Measurements from ENCODE around the gene SMAD6.

The SMAD6 gene

DNA sequence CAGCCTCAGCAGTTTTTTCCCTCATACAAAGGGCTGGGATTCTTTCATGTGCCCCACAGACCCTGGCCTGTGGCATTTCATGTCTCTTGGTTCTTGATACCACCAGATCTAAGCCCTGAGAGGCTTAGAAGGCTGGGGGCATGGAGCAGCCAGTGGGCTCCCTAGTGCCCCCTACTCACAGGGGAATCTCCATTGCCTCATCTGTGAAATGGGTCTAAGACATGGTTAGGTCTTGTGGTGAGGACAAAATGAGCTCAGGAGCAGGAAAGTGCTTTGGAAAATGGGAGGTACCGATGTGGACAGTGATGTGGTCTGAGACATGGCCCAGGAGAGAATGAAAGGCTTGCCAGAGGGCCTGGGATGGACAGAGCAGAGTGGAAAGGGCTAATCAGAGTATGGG is 94.3 kb downstream of the SMAD6 start:
- DNase-seq (ENCODE audit: low spot score), result no peak

DNA sequence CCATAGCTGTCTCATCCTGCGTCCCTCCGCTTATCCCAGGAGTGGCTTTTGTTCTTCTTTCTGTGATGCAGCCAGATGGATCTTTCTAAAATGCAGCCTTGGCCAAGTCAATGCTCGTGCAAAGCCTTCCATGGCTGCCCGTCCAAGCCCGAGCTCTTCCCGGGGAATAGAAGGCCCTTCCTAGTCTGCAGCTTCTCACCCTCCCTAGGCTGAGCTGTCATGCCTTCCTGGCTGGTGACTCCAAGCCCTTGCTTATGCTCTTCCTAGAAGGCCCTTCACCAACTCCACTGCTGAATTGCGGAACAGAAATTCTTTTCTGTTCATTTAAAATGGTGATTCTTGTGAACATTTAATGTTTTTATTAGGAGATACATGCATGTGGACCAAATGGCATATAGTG is 95.9 kb downstream of the SMAD6 start:
- DNase-seq (ENCODE audit: low spot score), result no peak

DNA sequence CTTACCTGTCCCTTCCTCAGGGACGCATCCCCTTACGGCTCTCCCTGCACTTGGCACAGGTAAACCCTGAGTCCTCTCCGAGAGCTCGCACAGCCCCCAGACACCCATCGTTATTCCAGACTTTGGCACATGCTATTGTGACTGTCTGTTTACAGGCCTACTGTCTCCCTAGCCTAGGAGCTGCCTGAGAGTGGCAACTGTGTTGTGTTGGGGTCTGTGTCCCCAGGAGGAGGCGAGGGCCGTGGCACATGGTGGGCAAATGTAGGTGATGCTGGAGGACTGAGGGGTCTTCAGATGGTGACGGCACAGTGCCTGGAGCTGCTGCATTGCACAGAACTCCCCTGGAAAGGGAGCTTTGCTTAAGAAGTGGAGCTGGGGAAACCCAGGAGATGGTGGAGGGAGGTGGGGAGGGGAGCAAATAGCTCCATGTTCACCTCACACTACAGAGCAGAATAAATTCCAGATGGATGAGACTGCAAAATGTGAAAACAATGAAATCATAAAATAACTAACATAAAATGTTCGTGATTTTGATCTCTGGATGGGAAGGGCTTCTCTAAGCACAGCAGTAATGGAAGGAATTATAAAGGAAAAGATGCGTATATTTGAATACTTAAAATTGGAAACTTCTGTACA is 96.5 kb downstream of the SMAD6 start:
- DNase-seq (ENCODE audit: low spot score), result peak; percentile 65

DNA sequence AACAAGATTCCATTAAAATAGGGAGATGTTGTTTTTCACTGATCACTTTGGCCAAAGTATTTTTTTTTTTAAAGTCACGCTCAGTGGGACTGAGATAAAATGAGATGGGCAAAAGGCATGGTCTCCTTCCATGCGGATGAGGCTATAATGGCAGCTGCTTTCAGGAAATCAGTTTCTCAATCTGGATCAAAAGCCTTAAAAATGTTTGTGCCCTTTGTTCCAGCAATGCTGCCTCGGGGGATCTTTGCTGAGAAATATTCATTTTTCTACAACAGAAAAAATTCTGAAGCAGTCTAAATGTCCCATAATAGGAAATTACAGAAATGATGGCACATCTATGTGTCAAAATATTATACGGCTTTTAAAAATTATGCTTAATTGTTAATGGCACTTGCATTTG is 97.2 kb downstream of the SMAD6 start:
- DNase-seq (ENCODE audit: low spot score), result no peak

DNA sequence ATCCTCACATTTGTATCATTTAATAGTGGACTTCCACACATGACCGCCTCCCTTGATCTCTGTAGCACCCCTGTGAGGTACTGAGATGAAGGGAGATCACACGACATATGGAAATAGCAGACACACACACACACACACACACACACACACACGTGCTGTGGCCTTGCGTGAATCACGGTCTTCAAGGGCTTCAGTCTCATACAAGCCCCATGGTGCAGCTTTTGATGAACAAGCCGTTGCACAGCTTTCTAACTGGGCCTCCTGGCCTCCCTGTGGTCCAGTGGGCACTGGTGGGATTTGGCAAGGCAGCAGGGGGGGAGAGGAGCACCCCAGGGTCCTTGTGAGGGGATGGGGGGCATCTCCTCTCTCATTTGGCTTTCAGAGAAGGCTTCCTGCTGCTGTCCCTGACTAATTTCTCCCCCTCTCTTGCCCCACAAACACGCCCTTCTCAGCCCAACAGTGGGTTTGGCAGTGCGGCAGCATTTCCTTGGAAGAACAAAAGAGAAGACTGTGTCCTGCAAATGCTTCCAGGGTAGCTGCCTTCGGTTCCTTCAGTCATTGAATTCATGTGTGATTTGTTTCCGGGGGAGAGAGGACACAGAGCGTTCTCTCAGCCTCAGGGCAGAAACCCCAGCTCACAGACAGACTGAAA is 98.7 kb downstream of the SMAD6 start:
- peak; percentile 32 for DNase-seq (ENCODE audit: low spot score)

DNA sequence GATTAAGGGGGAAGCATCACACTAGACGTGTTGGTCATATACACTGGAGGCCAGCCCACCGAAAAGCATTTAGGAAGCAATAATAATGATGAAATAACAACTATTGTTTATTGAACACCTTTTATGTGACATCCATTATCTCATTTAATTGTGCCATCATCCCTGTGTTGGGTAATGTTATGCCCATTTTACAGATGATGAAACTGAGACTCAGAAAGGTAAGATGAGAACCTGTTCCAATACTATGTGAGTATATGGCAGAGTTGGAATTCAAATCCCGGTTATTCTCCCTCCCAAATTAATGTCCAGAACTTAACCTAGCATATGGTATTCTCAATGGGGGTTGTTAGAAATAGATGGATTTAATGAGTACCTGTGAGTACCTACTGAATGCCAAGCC is 99.2 kb downstream of the SMAD6 start:
- DNase-seq (ENCODE audit: low spot score), result no peak

DNA sequence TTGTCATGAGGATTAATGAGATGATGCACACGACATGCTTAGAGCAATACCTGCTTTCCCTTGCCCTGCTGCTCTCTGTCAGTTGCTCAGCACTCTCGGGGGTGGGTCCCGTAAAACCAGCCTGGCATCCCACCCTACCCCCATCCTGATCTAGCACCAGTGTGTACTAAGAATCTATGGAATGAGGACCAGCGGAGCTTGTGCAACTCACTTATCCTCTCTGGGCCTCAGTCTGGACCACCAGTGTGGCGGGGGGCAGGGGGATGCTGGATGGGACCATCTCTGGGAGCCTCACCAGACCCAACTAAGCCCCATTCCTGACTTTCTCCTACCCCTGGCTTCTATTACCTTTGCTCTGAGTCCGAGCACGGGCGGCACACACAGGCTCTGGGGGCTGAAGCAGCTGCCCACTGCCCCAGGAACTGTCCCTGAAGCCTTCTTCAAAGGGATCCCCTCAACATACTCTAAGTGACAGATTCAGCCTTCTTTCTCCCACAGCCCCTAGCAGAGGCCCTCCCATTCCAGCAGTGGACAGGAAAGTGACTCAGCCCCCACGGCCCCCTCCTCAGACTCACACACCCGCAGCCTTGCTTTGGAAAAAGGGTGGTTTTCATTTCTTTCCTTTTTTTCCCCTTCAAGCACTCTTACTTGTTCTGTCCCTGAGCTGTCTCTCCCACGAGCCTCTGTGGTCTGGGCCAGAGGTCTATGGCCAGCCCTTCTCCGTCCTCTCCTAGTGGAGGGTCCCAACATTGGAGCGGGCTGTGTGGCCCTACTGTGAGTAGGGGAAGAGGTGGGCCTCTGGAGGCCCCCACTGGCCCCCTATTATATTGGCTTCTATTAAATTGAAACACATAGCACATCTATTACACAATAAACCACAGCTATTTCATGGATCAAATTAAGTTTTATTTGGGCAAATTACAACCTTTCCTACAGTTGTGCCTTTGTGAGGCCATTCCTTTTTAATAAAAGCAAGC is 100.3 kb downstream of the SMAD6 start:
- DNase-seq (ENCODE audit: low spot score), result peak; percentile 46

DNA sequence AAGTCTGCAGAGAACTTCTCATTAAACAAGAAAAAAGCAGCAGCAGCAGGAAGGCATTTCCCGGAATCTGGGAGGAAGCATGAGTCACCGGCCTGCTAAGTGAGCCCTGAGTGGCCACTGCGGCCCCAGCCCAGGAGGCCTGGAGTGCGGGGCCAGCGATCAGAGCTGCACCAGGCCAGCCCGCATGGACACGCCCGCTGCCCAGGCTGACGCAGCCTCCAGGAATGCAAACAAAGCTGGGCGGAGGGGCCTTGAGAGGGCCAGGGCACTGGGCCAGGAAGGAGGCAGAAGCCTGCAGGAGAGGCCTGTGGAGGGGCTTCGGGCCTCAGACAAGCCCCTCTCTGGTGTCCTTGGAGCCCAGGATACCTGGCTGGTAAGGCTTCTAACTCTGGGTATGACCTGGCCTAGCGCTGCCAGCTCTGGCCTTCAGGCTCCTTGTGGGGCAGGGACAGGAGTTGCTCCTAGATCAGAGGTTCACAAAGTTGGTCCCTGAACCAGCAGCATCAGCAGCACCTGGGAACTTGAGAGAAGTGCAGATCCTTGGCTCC is 101.2 kb downstream of the SMAD6 start:
- DNase-seq (ENCODE audit: low spot score), result peak; percentile 99

DNA sequence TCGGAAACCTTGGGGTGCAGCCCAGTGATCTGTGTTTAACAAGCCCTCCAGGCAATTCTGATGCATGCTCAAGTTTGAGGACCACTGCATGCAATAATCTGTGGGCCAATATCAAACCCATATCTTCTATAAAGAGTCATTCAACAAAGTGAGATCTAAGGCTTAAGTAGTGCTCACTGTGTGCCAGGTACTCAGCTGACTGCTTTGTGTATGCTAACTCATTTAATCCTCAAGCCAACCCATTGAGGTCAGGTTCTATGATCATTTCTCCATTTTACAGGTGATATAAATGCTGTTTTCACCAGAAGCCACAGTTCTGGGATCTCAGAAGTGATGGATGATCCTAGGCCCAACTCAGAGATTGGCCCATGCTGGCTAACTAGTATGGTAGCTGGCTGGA is 101.7 kb downstream of the SMAD6 start:
- DNase-seq (ENCODE audit: low spot score), result no peak

DNA sequence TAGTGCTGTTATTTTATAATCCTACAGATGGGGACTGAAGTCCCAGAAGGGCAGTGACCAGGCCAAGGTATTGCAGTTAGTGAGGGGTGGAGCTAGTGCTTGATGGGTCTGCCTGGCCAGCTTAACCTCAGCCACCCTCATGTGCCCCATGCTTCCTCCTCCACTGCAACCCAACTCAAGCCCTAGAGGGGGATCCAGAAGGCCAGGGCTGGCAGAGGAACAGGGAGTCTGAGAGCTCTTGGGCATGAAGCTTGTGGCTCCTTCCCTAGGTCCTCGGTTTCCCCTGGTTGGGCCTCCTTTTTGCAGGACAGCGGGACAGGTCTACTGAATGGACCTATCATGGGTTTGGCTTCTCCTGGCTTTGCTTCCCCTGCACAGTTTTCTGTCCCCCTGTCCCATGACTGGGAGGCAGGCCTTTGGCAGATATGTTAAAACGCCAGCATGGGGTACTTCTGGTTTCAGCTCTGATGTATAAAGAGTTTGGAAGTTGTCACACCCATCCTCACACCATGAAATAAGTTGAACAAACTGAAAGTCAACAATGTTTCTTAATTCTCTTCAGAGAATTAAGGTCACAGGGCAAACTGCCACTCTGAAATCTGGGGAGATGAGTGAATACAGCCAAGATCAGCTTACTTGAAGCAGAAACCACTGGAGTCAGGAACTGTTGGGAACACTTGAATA is 103.3 kb downstream of the SMAD6 start:
- DNase-seq (ENCODE audit: low spot score), result no peak

DNA sequence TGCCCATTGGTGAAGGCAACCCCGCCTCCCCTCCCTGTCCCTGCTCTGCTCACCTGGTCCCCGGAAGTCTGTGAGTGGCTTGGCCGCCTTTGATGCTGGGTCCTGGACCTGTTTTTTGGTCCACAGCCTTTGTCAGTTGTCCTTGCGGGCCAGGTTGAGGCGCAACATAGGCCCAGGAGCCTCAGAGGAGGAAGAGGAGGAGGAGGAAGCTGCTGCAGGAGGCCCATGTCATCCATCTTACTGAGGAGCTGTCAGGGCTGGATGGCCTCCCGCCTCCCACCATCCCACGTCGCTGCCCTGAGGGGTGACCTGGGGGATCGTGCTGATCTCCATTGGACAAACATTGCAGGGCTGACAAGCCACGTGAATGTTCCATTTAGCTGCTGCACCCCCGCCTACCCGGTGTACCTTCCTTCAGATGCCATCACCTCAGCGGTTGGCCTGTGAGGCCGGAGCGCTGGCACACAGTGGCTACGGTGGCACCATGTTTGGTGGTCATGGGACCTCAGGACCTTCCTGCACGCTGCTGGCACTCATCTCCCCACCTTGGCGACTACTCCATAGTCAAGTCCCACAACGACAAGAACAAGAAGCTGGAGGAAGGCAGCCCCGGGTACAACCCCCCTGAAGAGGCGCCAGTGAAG is 106.3 kb downstream of the SMAD6 start:
- DNase-seq (ENCODE audit: low spot score), result no peak

DNA sequence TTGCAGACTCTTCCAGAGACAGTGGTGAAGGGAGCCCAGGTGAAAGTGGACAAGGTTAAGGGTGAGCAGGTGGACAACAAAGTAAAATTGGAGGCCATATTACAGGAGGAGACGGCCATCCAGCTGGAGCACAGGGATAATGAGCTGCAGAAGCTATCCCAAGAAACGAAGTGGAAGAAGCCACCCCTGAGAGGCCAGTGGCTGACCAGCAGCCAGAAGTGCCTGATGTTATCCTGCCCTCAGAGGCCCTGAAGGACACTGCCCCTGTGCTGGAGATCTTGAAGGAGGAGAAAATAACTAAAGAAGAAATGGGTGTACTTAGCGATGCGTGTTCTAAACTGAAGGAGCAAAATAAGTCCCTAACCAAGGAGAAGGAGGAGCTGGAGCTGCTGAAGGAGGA is 107.6 kb downstream of the SMAD6 start:
- no peak for DNase-seq (ENCODE audit: low spot score)

DNA sequence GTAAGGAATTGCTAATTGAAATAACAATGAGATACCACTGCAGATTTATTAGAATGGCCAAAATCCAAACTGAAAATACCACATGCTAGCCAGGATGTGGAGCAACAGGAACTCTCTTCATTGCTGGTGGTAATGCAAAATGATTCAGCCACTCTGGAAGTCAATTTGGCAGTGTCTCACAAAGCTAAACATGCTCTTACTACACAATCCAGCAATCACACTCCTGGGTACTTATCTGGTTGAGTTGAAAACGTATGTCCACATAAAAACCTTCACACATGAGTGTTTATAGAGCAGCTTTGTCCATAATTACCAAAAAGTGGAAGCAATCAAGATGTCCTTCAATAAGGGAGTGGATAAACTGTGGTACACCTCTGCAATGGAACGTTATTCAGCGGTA is 113.3 kb downstream of the SMAD6 start:
- peak; percentile 79 for DNase-seq (ENCODE audit: low spot score)

DNA sequence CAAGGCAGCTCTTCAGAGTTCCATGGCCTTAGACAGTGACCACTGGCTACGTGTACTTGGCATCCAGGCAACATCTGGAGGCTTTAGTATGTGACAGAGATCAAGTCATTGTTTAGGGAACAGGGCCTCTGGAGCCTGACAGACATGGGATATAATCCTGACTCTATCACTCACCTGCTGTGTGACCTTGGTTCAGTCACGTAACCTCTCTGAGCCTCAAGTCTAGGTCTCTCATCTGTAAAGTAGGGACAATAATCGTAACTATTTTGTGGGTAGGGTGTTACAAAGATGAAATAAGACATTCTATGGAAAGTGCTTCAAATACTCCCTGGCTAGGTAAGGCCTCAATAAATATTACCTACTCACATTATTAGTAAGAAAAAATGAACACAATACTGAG is 114.2 kb downstream of the SMAD6 start:
- no peak for DNase-seq (ENCODE audit: low spot score)

DNA sequence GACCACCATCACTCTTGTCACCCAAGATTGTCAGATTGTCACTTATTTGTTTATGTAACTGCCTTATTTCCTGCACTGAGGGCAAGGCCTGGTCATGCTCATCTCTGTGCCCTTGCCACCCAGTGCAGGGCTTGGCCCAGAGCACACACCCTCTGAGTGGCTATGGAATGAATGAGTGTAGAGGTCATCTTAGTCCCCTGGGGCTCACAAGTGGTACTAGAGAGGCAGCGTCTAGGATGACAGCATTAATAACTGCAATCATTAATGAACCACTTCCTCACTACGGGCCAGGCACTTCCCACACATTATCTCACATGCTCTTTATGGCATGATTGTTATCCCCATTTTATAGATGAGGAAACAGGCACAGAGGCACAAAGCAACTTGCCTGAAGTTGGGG is 117.0 kb downstream of the SMAD6 start:
- DNase-seq (ENCODE audit: low spot score), result no peak

DNA sequence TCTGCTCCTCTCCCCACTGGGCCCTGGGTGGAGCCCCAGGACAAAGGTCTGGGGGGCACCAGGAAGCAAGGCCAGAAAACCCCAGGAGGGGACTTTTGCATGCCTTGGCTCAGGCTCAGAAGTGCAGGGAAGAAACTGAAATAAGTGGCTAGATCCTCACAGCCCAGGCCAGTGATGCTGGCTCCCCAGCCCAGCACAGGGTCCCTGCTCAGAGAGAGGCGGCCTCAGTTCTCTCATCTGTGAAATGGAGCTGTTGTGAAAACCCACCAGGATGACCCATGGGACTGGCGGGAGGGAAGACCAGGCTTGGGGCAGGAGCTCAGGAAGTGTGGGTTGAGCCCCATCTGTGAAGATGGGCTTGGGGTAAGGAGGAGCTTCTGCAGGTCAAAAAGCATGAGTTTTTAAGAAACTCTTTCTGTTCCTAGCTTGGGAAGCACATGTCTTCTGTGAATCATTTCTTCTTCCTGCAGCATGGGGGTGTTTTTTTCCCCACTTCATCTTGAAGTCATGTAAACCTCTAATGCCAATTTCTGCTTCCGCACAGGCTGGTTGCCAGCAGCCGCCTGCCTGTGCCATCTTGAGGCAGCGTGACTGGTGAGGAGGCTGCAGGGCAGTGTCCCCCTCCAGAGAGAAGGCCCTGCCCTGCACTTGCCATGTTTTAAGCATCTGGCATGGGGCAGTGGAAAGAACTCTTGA is 118.6 kb downstream of the SMAD6 start:
- peak; percentile 54 for DNase-seq (ENCODE audit: low spot score)

DNA sequence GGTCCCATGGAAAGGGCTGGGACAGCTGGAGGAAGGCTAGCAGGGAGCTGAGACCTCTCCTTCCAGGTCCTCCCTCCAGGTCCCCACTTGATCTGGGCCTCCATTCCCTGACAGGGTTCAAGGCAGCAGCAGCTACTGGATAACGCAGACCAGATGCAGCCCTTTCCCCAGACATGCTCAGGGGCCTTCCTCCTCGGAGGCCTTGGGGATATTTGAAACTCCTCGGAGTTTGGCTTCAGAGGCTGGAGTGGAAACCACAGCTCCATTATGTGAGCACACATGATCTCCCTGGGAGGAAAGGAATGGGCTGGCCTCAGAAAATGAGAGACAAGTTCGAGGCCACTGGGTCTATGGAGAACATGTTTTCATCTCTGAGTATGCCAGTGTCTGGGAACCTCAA is 119.3 kb downstream of the SMAD6 start:
- DNase-seq (ENCODE audit: low spot score), result no peak

DNA sequence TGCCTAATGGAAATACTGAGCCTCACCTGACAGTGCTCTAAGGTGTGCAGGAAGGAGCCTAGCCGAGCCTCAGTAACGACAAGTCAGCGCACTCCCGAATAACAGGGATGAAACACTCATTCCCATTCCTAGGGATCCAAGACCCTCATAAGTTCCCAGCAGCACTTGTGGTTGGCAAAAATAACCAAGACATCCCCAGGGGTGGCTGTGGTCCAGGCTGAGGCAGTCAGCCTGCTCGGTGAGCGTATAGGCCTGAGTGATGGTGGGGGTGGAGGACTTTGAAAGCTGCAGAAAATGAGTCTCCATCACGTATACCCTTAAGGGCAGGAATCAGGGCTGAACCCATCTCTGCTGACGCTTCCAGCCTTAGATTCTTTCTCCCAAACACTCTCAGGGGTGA is 120.1 kb downstream of the SMAD6 start:
- DNase-seq (ENCODE audit: low spot score), result no peak

DNA sequence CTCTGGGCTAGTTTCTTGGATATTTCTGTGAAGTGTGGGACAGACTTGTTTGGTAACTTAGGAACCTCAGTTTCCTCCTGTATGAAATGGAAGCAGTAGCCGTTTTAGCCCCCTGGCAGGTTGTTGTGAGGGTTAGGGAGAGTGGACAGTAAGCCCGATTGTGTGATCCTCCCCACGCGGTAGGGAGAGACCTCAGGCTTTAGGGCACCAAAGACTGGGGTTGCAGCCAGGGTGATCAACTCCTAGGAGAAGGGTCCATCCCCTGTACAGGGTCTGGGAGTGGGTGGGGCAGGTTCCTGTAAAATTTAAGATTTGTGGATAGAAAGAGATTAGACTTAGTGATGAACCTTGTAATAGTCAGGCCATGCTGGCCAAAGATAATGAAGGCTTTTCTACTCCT is 120.5 kb downstream of the SMAD6 start:
- DNase-seq (ENCODE audit: low spot score), result no peak

DNA sequence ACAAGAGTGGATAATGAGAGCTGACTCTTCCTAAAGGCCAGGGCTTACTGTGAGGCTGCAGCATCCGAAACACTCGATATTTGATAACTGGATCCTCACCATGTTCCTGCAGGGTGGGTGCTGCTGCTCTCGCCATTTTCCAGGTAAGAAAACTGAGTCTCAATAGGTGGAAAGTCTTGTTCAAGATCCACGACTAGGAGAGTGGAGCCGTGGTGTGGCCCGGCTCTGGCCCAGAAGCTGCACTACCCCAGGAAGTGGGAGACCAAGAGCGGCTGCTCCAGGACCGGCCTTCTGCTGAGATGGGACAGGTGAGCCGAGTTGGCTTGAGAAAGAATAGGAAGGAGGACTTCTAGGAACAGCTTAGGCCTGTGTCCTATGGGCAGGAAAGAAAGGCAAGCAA is 121.6 kb downstream of the SMAD6 start:
- no peak for DNase-seq (ENCODE audit: low spot score)

DNA sequence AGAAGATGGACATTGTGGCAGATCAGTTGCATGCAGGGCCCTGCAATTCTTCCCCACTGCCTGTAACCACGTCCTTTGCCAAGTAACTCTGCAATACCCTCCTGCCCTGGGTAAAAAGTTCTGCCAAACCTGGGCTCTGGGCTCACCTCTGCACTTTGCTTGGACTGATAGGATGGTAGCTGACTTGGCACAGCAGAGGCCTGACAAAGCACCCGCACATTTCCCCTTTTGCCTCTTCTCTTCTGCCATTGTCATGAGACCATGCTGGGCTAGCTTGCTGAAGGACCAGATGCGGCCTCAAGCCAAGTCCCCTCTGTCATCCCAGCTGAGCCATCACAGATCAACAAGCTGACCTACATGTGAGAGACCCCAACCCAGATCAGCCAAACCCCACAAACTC is 122.4 kb downstream of the SMAD6 start:
- no peak for DNase-seq (ENCODE audit: low spot score)

Data from AG20443 (cell line).